SKM-1 treated with dmso at 0.1 percent for 144 hours (cell line): Measurements from ENCODE around the gene NCKAP5L.
"Not testable (repeated sequence)": the region's sequence is repeated elsewhere in the genome, so short reads cannot be mapped to it uniquely, and the experiment has no call there.

ENCODE experiments used
- DNase-seq: peaks from one replicate; lab custom pipeline; 2025; ENCODE audit not compliant: unreplicated experiment; lab: John Stamatoyannopoulos, UW

The NCKAP5L gene

GRCh38 chr12:49828133-49829091 lies at the start of gene NCKAP5L:
Gene NCKAP5L, minus strand, starts transcription at chr12:49828413. Its CDS starts 24,369 bp downstream, at chr12:49804044.
- peak; percentile 80 for DNase-seq

GRCh38 chr12:49877066-49877465 lies 48.9 kb upstream of the NCKAP5L start:
- no peak for DNase-seq

- no peak for DNase-seq
These were observed 47.9 kb upstream of the NCKAP5L start for GRCh38 chr12:49876070-49876469.

GRCh38 chr12:49875115-49875720 lies 47.0 kb upstream of the NCKAP5L start:
- no peak for DNase-seq

- DNase-seq: no peak
These were observed 46.1 kb upstream of the NCKAP5L start for GRCh38 chr12:49874142-49874897.

GRCh38 chr12:49873361-49873934 lies 45.2 kb upstream of the NCKAP5L start:
- no peak for DNase-seq

- no peak for DNase-seq
These were observed 44.6 kb upstream of the NCKAP5L start for GRCh38 chr12:49872781-49873181.

GRCh38 chr12:49872381-49872780 lies 44.2 kb upstream of the NCKAP5L start:
- DNase-seq: no peak

- DNase-seq: not testable (repeated sequence)
These were observed 43.6 kb upstream of the NCKAP5L start for GRCh38 chr12:49871811-49872251.

- no peak for DNase-seq
These were observed 43.0 kb upstream of the NCKAP5L start for GRCh38 chr12:49871263-49871561.

GRCh38 chr12:49870501-49871262 lies 42.5 kb upstream of the NCKAP5L start:
- DNase-seq: no peak

- DNase-seq: no peak
These were observed 41.7 kb upstream of the NCKAP5L start for GRCh38 chr12:49869816-49870500.

GRCh38 chr12:49868952-49869815 lies 41.0 kb upstream of the NCKAP5L start:
- DNase-seq: no peak

GRCh38 chr12:49868449-49868848 lies 40.2 kb upstream of the NCKAP5L start:
- no peak for DNase-seq

GRCh38 chr12:49867570-49868341 lies 39.5 kb upstream of the NCKAP5L start:
- DNase-seq: no peak

GRCh38 chr12:49866859-49867569 lies 38.8 kb upstream of the NCKAP5L start:
- peak; percentile 8 for DNase-seq

- no peak for DNase-seq
These were observed 37.5 kb upstream of the NCKAP5L start for GRCh38 chr12:49865782-49866135.
